Neural cell (in vitro differentiated cells): ENCODE data around the gene C9orf72.

Experiments
- CTCF ChIP-seq: fragments of 450-650 bp; IDR thresholded peaks from 2 replicates; pipeline ENCODE4 v1.5.1; 2014; ENCODE audit warnings: antibody characterized with exemption, mild to moderate bottlenecking, moderate library complexity; ENCODE audit not compliant: poor library complexity, severe bottlenecking
- EP300 ChIP-seq: fragments of 450-650 bp; conservative IDR thresholded peaks from 2 replicates; pipeline ENCODE4 v1.6.1; 2014; ENCODE audit warnings: antibody characterized with exemption, mild to moderate bottlenecking, moderate library complexity; ENCODE audit not compliant: poor library complexity, severe bottlenecking
- EZH2 ChIP-seq: fragments of 200-600, 300-800 bp; shearing (Covaris generic), sonication (generic); IDR thresholded peaks from 2 replicates; pipeline ENCODE4 v1.6.1; 2014; ENCODE audit warnings: antibody characterized with exemption, low read length, borderline replicate concordance, mild to moderate bottlenecking; ENCODE audit not compliant: insufficient read depth, poor library complexity, severe bottlenecking
- MXI1 ChIP-seq: fragments of 450-650 bp; conservative IDR thresholded peaks from 2 replicates; pipeline ENCODE4 v1.6.1; 2014; ENCODE audit warnings: antibody characterized with exemption, mild to moderate bottlenecking; ENCODE audit not compliant: poor library complexity, severe bottlenecking
- POLR2AphosphoS5 ChIP-seq: IDR thresholded peaks from 2 replicates; pipeline ENCODE4 v1.6.1; 2012
- RAD21 ChIP-seq: fragments of 450-650 bp; conservative IDR thresholded peaks from 2 replicates; pipeline ENCODE4 v1.6.1; 2014; ENCODE audit warnings: antibody characterized with exemption, mild to moderate bottlenecking, moderate library complexity
- REST ChIP-seq: IDR thresholded peaks from 2 replicates; pipeline ENCODE4 v1.6.1; 2012; ENCODE audit warnings: borderline replicate concordance
- SMC3 ChIP-seq: fragments of 450-650 bp; conservative IDR thresholded peaks from 2 replicates; pipeline ENCODE4 v1.6.1; 2014; ENCODE audit warnings: antibody characterized with exemption, mild to moderate bottlenecking, moderate library complexity; ENCODE audit not compliant: poor library complexity
- TAF1 ChIP-seq: IDR thresholded peaks from 2 replicates; pipeline ENCODE4 v1.6.1; 2012; ENCODE audit warnings: low read depth

GRCh38 chr9:27586304-27586703 lies 13.0 kb upstream of the C9orf72 start:
- TF ChIP-seq CTCF, result no peak
- TF ChIP-seq POLR2AphosphoS5, result no peak
- no peak for TF ChIP-seq TAF1
- no peak for TF ChIP-seq EZH2
- TF ChIP-seq SMC3, result no peak
- no peak for TF ChIP-seq MXI1
- no peak for TF ChIP-seq REST
- no peak for TF ChIP-seq EP300
- no peak for TF ChIP-seq RAD21
